Ureter (tissue), 1 donor: ENCODE data around the gene SAA2. TPM values are rescaled to one million over a fixed set of nuclear protein-coding genes. Genes with fewer than 3 reads are reported as not detected.
"Not testable (repeated sequence)": the region's sequence is repeated elsewhere in the genome, so short reads cannot be mapped to it uniquely, and the experiment has no call there.

Source experiments
- DNase-seq: peaks from one replicate; pipeline ENCODE4 v3.0.0-alpha.2; 2020; ENCODE audit warnings: low spot score
- total RNA-seq: library from RNA; stranded (reverse); gene quantifications from one replicate; pipeline ENCODE4 v1.2.4, GENCODE V29; 2023
- donor health status: DM: yes; HTN: yes; CAD: no.

SAA2 gene
- total RNA-seq, 1 donor from 2014 or later = 6.7 TPM

DNA sequence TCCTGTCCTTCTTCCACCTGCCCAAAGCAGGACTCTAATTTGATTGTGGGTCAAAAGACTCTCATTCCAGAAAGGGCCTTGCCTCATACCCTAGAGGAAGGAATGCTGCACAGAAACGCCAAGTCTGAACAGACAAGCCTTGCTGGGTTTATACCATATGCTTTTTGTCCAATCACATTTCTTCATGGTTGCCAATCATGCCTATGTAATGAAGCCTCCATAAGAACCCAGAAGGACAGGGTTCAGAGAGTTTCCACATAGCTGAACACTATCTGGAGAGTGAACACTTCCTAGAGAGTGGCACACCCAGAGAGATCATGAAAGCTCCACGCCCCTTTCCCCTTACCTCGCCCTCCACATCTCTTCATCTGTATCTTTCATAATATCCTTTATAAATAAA is 4.8 kb upstream of the SAA2 start:
- no peak for DNase-seq

DNA sequence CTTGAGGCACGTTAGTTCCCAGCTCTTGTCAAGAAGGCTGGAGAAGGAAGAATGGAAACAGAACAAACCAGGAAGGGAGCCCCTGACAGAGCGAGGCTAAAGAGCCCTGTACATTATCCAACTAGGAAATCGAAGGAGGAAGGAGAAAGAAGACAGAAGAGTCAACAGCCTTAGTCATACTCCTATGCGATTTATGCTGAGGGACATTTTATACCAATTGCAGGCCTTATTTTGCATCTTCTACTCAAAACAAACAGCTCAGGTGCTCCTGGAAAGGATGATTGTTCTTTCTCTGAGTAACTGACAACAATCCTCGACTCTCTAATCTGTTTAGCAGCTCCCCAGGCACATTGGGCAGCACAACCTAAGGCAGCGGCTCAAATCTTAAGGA is 1.3 kb downstream of the SAA2 start:
- not testable (repeated sequence) for DNase-seq

- not testable (repeated sequence) for DNase-seq
These were observed 1.9 kb downstream of the SAA2 start for GRCh38 chr11:18246379-18247190.

GRCh38 chr11:18245396-18245795 is 3.1 kb downstream of the SAA2 start:
- no peak for DNase-seq

DNA sequence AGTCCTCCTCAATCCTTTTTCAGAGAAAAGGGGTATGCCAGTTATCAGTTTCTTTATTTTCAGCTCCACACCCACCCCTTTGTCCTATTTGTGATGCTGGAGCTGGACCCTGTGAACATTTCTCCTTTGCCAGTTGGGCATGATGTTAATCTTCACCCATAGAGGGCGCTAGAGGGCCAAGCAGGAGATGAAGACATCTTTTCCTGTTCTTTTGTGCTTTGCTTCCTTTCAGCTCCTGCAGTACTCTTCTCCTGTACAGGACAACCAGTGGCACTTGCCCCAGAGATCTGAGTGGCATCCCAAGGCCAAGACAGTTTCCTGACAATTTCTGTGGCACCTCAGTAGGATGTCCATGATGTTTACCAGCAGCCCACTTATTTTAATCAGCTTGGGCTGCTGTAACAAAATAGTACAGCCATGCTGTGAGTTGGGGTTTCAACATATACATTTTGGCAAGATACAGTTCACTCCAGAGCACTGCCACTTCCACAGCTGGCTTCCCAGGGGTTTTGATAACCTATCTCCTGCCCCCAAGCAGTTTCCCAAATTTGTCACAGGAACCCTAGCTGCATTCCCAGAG is 4.6 kb downstream of the SAA2 start:
- DNase-seq = peak; percentile 49

DNA sequence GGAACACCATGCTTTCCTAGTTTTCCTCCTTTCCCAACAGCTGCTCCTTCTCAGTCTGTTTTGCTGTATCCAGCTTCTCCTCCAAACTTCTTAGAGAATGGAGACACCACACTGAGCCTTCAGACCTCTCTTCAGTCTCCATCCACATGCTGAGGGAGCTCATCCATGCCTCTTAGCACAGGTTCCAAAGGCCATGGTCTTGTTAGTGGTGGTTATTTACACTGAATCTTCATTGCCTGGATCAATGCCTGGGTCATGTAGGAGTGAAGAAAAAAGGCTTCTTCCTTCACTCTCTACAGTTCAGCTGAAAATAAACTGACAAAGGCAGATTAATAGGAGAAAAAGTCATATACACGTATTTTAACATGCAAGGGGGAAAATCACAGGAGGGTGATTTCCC is 8.8 kb downstream of the SAA2 start:
- no peak for DNase-seq

DNA sequence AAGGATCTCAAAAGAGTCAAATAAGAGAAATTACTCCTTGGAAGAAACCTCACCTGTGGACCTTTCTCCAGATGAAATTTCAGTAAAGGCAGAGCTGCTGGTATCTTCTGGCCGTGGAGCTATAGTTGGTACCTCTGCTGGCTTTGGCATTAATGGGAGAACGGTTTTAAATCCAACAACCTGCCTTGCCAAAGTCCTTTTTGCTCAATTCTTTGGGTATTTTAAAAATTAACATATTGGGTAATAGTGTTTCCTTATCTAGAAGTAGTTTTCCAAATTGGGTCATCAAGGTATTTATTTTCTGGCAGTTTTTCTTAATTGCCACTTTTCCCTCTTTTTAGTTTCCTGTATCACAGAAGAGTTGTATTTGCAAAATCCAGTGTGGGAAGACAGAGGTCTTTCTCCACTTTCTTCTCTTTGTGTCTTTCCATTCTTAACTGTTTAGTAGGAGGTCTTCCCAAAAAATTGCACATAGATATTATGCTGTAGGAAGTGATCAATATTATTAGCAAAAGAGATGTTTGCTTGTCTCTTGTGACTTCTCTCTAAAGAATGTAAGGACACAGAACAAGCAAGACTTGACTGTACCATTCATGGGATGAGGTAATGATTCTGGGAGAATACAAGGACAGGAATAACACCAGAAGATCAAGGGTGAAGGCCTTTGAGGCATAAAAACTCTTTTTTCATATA is 11.7 kb downstream of the SAA2 start, which contains the start of gene SAA4:
SAA4 (minus strand) TSS at position 139 of the 693 bp plus-strand sequence. CDS start 876 bp downstream, outside the sequence.
- no peak for DNase-seq

DNA sequence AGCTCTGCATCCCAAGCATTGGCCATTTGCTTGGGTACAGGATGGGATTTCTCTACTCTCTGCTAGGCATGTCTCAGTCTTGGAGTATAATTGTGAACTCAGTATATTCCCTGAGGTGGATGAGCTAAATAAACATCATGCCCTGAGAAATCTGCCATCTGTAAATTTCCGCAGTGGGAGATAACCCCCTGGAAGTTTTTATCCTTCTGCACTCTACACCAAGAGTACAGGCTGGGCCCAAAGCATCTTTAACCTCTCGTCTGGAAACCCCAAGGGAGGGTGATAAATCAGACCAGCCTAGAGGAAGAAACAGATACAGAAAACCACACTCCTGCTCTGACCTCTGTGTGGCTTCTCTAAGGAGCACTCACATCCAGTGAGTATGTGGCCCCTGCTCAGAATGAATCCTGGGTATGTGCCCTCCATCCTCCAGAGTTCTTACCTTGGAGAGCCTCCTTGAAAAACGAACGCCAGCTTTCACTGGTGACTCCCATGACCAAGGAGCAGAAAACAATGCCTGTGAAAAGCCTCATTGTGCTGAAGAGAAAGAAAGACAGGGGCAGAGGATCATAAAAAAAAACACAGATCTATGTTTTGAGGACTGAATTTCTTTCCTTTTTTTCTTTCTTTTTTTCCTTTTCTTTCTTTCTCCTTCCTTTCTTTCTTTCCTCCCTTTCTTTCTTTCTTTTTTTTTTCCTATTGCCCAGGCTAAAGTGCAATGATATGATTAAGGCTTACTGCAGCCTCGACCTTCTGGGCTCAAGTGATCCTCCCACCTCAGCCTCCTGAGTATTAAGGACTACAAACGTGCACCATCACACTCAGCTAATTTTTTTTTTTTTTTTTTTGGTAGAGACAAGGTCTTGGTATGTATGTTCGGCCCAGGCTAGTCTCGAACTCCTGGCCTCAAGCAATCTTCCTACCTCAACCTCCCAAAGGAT is 12.8 kb downstream of the SAA2 start:
- no peak for DNase-seq

GRCh38 chr11:18233912-18234311 is 14.6 kb downstream of the SAA2 start:
- DNase-seq = no peak

GRCh38 chr11:18230859-18231258 is 17.6 kb downstream of the SAA2 start:
- no peak for DNase-seq

GRCh38 chr11:18229501-18229900 is 19.0 kb downstream of the SAA2 start:
- no peak for DNase-seq

- DNase-seq = no peak
These were observed 22.6 kb downstream of the SAA2 start for GRCh38 chr11:18225913-18226312.

DNA sequence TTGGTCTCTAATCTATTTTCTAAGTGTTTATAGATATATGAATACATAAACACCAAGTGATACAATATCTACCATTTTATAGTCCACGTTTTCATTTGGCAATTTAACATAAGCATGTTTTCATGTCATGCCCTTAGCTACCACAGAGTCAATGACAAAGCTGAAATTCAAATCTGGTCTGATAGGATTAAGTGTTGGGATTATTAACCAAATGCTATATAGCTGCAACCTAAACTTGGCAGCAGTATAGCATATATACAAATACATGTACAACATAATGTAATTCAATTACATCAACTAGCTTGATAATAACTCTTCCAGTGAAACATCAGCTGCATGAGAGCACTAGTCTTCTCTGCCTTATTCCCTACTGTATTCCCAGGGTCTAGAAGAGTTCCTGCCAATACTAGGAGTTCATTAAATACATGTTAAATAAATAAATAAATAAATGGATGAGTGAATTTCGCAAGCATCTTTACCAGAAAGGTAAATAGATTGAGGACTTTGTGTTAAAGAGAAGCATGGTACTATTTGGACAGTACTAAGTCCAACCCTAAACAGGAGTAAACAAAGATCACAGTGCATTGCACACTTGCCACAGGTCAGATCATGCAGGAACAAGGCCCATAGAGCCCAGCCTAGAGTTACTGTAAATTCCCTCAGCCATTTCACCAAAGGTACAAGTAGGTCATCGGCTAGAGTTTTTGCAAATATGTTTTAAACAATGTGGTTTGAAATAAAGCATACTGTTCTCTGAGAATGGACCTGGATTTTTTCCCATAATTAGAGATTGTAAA is 24.7 kb downstream of the SAA2 start:
- DNase-seq = no peak

- DNase-seq = no peak
These were observed 25.6 kb downstream of the SAA2 start for GRCh38 chr11:18222814-18223421.

- no peak for DNase-seq
These were observed 27.1 kb downstream of the SAA2 start for GRCh38 chr11:18221274-18221876.

GRCh38 chr11:18209058-18209457 is 39.4 kb downstream of the SAA2 start:
- no peak for DNase-seq

DNA sequence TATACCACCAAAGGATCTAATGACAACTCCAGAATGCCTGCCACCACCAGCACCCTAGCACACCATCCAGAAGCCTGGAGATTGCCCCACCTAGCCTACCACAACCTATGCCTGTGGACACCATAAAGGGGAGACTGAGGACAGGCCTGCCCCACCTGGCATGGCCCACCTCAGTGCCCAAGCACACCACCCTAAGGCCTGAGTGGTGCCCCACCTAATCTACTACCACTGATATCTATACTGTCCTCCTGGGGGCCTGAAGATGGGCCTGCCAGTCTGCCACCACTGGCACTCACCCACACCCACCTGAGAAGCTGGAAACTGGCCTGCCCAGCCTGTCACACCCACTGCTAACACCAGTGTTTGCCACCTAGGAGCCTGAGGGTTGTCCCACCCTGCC is 43.7 kb downstream of the SAA2 start:
- no peak for DNase-seq

DNA sequence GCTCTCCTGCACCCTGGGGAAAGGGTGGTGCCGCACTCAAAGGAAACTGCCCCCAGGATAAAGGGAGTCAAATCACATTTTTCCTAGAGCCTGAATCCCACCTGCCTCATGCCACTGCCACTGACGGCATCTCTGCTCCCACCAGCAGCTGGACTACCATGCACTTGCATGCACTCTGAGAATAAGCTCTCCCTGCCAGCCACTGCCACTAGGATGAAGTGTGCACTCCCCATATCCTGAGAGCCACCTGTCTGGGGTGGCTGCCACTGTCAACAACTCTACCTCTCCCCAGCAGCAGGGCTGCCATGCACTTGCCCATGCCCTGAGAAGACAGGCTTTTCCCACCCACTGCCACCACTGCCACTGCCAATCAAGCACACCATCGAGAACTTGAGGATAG is 44.2 kb downstream of the SAA2 start:
- no peak for DNase-seq

DNA sequence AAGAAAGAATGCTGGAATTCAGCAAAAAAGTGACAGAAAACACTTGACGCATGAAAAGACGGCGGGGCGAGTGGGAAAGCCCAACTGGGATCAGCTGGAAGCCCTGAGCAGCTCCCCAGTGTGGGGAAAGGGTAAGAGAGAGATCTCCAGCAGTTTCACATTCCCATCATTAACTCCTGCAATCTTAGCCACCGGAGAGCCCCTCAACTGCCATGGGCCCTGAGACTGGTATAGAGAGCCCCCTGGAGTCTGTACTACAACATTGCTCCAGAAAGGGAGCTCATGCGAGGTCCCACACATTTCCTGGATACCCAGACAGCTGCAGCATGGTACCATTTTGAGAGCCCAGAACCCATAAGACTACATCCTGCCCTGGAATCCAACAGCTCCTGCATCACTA is 44.7 kb downstream of the SAA2 start:
- no peak for DNase-seq

GRCh38 chr11:18197738-18198137 is 50.7 kb downstream of the SAA2 start:
- DNase-seq = not testable (repeated sequence)
